NCI-H2196 treated with DMSO at 0.1 percent for 48 hours (cell line): ENCODE results near the gene RNU1-1.
"Not testable (repeated sequence)": the region's sequence is repeated elsewhere in the genome, so short reads cannot be mapped to it uniquely, and the experiment has no call there.

ENCODE experiments used
- DNase-seq: peaks from one replicate; lab custom pipeline; 2025; ENCODE audit not compliant: unreplicated experiment; lab: John Stamatoyannopoulos, UW

The RNU1-1 gene

GRCh38 chr1:16498047-16498446, 16.0 kb downstream of the RNU1-1 start:
- not testable (repeated sequence) for DNase-seq

GRCh38 chr1:16497474-16497904, 16.6 kb downstream of the RNU1-1 start:
- DNase-seq = not testable (repeated sequence)

- not testable (repeated sequence) for DNase-seq
These were observed 20.4 kb downstream of the RNU1-1 start for GRCh38 chr1:16493731-16494130.

- not testable (repeated sequence) for DNase-seq
These were observed 21.1 kb downstream of the RNU1-1 start for GRCh38 chr1:16492937-16493336.

GRCh38 chr1:16491056-16491675, 22.9 kb downstream of the RNU1-1 start:
- DNase-seq = no peak

- not testable (repeated sequence) for DNase-seq
These were observed 24.7 kb downstream of the RNU1-1 start for GRCh38 chr1:16489195-16489880.

- DNase-seq = not testable (repeated sequence)
These were observed 27.1 kb downstream of the RNU1-1 start for GRCh38 chr1:16487011-16487410.

- DNase-seq = not testable (repeated sequence)
These were observed 27.8 kb downstream of the RNU1-1 start for GRCh38 chr1:16486316-16486715.

- no peak for DNase-seq
These were observed 29.2 kb downstream of the RNU1-1 start for GRCh38 chr1:16484931-16485330.

GRCh38 chr1:16484501-16484835, 29.6 kb downstream of the RNU1-1 start:
- no peak for DNase-seq

GRCh38 chr1:16483639-16484500, 30.2 kb downstream of the RNU1-1 start:
- not testable (repeated sequence) for DNase-seq

GRCh38 chr1:16483146-16483545, 30.9 kb downstream of the RNU1-1 start:
- not testable (repeated sequence) for DNase-seq

GRCh38 chr1:16478091-16478490, 36.0 kb downstream of the RNU1-1 start:
- no peak for DNase-seq

GRCh38 chr1:16475771-16476770, 38.0 kb downstream of the RNU1-1 start:
- not testable (repeated sequence) for DNase-seq

- DNase-seq = not testable (repeated sequence)
These were observed 39.2 kb downstream of the RNU1-1 start for GRCh38 chr1:16474891-16475290.

- no peak for DNase-seq
These were observed 39.8 kb downstream of the RNU1-1 start for GRCh38 chr1:16474166-16474800.

- DNase-seq = no peak
These were observed 45.5 kb downstream of the RNU1-1 start for GRCh38 chr1:16468558-16468957.

- no peak for DNase-seq
These were observed 49.0 kb downstream of the RNU1-1 start for GRCh38 chr1:16464917-16465625.
